GM12878 (cell line): ENCODE measurements around the gene SMARCE1. TPM values are rescaled to one million over a fixed set of nuclear protein-coding genes. Genes with fewer than 3 reads are reported as not detected.

Source experiments
- ASH2L ChIP-seq: fragments of 300-600, 200-600 bp; sonication (generic); IDR thresholded peaks from 2 replicates; pipeline ENCODE4 v1.6.1; 2017; ENCODE audit warnings: low read depth, mild to moderate bottlenecking, borderline replicate concordance
- CBX3 ChIP-seq: fragments of 200-600 bp; sonication (generic); IDR thresholded peaks from 2 replicates; pipeline ENCODE4 v1.6.1; 2016; ENCODE audit warnings: low read depth, borderline replicate concordance
- CHD1 ChIP-seq: IDR thresholded peaks from 2 replicates; pipeline ENCODE4 v1.6.1; 2012; ENCODE audit warnings: low read depth, low read length, improper control_type of control experiment
- EGR1 ChIP-seq, 2 experiments: IDR thresholded peaks; 1 replicate in 1 of 2; 2 replicates in 1 of 2; pipeline ENCODE4 v1.6.1; 2011 to 2012; ENCODE audit warnings: low read depth in 2 of 2, low read length in 2 of 2, borderline replicate concordance in 1 of 2, mild to moderate bottlenecking in 1 of 2, moderate library complexity in 1 of 2
- IRF4 ChIP-seq: IDR thresholded peaks from 2 replicates; pipeline ENCODE4 v1.6.1; 2011; ENCODE audit warnings: low read depth, low read length
- PAX8 ChIP-seq: fragments of 450-650 bp; IDR thresholded peaks from 2 replicates; pipeline ENCODE4 v1.6.1; 2017; ENCODE audit warnings: mild to moderate bottlenecking, moderate library complexity
- POLR2AphosphoS2 ChIP-seq: IDR thresholded peaks from 2 replicates; pipeline ENCODE4 v1.6.1; 2011; ENCODE audit warnings: low read depth, mild to moderate bottlenecking, low read length, improper control_type of control experiment, moderate library complexity
- STAT3 ChIP-seq: IDR thresholded peaks from 2 replicates; pipeline ENCODE4 v1.6.1; 2011; ENCODE audit warnings: low read depth, low read length, improper control_type of control experiment
- ZSCAN29 ChIP-seq: fragments of 450-650 bp; IDR thresholded peaks from 2 replicates; pipeline ENCODE4 v1.6.1; 2017; ENCODE audit warnings: mild to moderate bottlenecking, moderate library complexity
- polyA plus RNA-seq, 11 experiments: library from polyadenylated mRNA; depleted of rRNA in 4 of 11; unstranded in 6 of 11; stranded (reverse) in 5 of 11; fragments of >200 nt; fragmentation: Nextera tagmentation in 4 of 11; fragmentation: Illumina TruSeq in 1 of 11; extraction: Ambion mirVana in 4 of 11; extraction: Trizol in 1 of 11; gene quantifications; 1 replicate in 1 of 11; 2 replicates in 10 of 11; pipeline versions ENCODE4 v1.2.1 to v1.2.3, GENCODE V29; 2011 to 2016; ENCODE audit warnings: inconsistent platforms in 2 of 11, missing spikeins in 2 of 11, low read depth in 1 of 11
- total RNA-seq, 4 experiments: library from RNA; depleted of rRNA in 3 of 4; stranded (reverse); fragments of >200 nt in 3 of 4; fragmentation: Illumina TruSeq in 1 of 4; extraction: Trizol in 1 of 4; gene quantifications; 2 replicates each; pipeline versions ENCODE4 v1.2.1 to v1.2.3, GENCODE V29; 2013 to 2021
- TF ChIP-seq, protein P1 (sequence below): fragments of 150-350 bp; IDR thresholded peaks from 2 replicates; pipeline ENCODE4 v1.6.1; 2016; ENCODE audit warnings: low read depth, low read length
- TF ChIP-seq, protein P2 (sequence below): fragments of 450-650 bp; IDR thresholded peaks from 2 replicates; pipeline ENCODE4 v1.6.1; 2018; ENCODE audit warnings: mild to moderate bottlenecking, low read depth, moderate library complexity; ENCODE audit not compliant: partially characterized antibody
- TF ChIP-seq, protein P3 (sequence below): fragments of 450-650 bp; IDR thresholded peaks from 2 replicates; pipeline ENCODE4 v1.6.1; 2017; ENCODE audit warnings: mild to moderate bottlenecking, moderate library complexity
- TF ChIP-seq, protein P4 (sequence below): fragments of 450-650 bp; formaldehyde crosslinking; IDR thresholded peaks from 2 replicates; pipeline ENCODE4 v1.4.0; 2022; ENCODE audit warnings: mild to moderate bottlenecking, moderate library complexity

Gene SMARCE1
- total and polyA plus RNA-seq, 10 of the 15 experiments (the other 5 are each of a cell fraction or from before 2014, with no cell fraction given): 87.9 to 191 (median 132) TPM

DNA sequence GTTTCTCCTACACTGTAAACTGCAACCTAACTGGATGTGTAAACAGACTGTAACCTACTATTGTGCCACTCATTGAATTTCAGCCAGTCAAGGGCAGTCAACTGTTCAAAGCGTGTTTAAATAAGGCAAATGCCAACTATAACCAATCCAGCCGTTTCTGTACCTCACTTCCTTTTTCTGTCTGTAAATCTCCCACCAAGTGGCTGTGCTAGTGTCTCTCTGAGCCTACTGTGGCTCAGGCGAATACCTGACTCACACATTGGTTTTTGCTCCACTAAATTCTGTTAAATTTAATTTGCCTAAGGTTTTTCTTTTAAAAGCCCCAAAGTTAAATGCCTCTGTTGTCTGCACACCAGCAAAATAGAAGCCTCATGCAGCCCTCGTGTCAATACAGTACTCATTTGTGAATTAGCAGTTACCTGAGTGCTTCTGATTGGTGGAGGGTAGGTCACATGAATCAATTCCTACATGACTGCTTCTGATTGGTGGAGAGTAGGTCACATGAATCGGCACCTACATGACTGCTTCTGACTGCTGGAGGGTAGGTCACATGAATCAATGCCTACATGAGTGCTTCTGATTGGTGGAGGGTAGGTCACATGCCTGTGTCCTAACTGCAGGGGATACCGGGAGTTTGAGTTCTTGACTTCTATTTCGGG, 51.2 kb downstream of the SMARCE1 start (continued):
- TF ChIP-seq, protein P1, sequence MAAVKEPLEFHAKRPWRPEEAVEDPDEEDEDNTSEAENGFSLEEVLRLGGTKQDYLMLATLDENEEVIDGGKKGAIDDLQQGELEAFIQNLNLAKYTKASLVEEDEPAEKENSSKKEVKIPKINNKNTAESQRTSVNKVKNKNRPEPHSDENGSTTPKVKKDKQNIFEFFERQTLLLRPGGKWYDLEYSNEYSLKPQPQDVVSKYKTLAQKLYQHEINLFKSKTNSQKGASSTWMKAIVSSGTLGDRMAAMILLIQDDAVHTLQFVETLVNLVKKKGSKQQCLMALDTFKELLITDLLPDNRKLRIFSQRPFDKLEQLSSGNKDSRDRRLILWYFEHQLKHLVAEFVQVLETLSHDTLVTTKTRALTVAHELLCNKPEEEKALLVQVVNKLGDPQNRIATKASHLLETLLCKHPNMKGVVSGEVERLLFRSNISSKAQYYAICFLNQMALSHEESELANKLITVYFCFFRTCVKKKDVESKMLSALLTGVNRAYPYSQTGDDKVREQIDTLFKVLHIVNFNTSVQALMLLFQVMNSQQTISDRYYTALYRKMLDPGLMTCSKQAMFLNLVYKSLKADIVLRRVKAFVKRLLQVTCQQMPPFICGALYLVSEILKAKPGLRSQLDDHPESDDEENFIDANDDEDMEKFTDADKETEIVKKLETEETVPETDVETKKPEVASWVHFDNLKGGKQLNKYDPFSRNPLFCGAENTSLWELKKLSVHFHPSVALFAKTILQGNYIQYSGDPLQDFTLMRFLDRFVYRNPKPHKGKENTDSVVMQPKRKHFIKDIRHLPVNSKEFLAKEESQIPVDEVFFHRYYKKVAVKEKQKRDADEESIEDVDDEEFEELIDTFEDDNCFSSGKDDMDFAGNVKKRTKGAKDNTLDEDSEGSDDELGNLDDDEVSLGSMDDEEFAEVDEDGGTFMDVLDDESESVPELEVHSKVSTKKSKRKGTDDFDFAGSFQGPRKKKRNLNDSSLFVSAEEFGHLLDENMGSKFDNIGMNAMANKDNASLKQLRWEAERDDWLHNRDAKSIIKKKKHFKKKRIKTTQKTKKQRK: no peak
- TF ChIP-seq IRF4 (no peak), CBX3 (no peak), CHD1 (no peak), PAX8 (no peak), ZSCAN29 (no peak), STAT3 (no peak), POLR2AphosphoS2 (0 out of 2 replicates have a peak, but pooled peaks have one; percentile 24), ASH2L (no peak), EGR1 (IDR thresholded peaks at IDR 0.05; ENCODE audit: borderline replicate concordance in 1 of 2, low read depth in 2 of 2, low read length in 2 of 2) (no peak)
- TF ChIP-seq, protein P2, sequence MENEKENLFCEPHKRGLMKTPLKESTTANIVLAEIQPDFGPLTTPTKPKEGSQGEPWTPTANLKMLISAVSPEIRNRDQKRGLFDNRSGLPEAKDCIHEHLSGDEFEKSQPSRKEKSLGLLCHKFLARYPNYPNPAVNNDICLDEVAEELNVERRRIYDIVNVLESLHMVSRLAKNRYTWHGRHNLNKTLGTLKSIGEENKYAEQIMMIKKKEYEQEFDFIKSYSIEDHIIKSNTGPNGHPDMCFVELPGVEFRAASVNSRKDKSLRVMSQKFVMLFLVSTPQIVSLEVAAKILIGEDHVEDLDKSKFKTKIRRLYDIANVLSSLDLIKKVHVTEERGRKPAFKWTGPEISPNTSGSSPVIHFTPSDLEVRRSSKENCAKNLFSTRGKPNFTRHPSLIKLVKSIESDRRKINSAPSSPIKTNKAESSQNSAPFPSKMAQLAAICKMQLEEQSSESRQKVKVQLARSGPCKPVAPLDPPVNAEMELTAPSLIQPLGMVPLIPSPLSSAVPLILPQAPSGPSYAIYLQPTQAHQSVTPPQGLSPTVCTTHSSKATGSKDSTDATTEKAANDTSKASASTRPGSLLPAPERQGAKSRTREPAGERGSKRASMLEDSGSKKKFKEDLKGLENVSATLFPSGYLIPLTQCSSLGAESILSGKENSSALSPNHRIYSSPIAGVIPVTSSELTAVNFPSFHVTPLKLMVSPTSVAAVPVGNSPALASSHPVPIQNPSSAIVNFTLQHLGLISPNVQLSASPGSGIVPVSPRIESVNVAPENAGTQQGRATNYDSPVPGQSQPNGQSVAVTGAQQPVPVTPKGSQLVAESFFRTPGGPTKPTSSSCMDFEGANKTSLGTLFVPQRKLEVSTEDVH: no peak
- TF ChIP-seq, protein P3, sequence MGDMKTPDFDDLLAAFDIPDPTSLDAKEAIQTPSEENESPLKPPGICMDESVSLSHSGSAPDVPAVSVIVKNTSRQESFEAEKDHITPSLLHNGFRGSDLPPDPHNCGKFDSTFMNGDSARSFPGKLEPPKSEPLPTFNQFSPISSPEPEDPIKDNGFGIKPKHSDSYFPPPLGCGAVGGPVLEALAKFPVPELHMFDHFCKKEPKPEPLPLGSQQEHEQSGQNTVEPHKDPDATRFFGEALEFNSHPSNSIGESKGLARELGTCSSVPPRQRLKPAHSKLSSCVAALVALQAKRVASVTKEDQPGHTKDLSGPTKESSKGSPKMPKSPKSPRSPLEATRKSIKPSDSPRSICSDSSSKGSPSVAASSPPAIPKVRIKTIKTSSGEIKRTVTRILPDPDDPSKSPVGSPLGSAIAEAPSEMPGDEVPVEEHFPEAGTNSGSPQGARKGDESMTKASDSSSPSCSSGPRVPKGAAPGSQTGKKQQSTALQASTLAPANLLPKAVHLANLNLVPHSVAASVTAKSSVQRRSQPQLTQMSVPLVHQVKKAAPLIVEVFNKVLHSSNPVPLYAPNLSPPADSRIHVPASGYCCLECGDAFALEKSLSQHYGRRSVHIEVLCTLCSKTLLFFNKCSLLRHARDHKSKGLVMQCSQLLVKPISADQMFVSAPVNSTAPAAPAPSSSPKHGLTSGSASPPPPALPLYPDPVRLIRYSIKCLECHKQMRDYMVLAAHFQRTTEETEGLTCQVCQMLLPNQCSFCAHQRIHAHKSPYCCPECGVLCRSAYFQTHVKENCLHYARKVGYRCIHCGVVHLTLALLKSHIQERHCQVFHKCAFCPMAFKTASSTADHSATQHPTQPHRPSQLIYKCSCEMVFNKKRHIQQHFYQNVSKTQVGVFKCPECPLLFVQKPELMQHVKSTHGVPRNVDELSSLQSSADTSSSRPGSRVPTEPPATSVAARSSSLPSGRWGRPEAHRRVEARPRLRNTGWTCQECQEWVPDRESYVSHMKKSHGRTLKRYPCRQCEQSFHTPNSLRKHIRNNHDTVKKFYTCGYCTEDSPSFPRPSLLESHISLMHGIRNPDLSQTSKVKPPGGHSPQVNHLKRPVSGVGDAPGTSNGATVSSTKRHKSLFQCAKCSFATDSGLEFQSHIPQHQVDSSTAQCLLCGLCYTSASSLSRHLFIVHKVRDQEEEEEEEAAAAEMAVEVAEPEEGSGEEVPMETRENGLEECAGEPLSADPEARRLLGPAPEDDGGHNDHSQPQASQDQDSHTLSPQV: 0 out of 2 replicates have a peak, but pooled peaks have one; percentile 40
- TF ChIP-seq, protein P4, sequence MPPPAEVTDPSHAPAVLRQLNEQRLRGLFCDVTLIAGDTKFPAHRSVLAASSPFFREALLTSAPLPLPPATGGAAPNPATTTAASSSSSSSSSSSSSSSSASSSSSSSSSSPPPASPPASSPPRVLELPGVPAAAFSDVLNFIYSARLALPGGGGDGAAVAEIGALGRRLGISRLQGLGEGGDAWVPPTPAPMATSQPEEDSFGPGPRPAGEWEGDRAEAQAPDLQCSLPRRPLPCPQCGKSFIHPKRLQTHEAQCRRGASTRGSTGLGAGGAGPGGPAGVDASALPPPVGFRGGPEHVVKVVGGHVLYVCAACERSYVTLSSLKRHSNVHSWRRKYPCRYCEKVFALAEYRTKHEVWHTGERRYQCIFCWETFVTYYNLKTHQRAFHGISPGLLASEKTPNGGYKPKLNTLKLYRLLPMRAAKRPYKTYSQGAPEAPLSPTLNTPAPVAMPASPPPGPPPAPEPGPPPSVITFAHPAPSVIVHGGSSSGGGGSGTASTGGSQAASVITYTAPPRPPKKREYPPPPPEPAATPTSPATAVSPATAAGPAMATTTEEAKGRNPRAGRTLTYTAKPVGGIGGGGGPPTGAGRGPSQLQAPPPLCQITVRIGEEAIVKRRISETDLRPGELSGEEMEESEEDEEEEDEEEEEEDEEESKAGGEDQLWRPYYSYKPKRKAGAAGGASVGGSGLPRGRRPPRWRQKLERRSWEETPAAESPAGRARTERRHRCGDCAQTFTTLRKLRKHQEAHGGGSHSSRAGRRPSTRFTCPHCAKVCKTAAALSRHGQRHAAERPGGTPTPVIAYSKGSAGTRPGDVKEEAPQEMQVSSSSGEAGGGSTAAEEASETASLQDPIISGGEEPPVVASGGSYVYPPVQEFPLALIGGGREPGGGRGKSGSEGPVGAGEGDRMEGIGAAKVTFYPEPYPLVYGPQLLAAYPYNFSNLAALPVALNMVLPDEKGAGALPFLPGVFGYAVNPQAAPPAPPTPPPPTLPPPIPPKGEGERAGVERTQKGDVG: no peak
